H1 (cell line): ENCODE results near the gene TEX36. TPM values are rescaled to one million over a fixed set of nuclear protein-coding genes. Genes with fewer than 3 reads are reported as not detected.
A peak's percentile ranks its signal among the peaks of the same experiment; 100 is the strongest.

Experiments
- CTCF ChIA-PET: fragments of 300-600 bp; sonication (Branson Sonifier 250); formaldehyde crosslinking; loops from one replicate; lab custom pipeline; 2021; ENCODE audit not compliant: partially characterized antibody; lab: Charles Lee
- POLR2A ChIA-PET: fragments of 300-600 bp; sonication (Branson Sonifier 250); formaldehyde crosslinking; loops from one replicate; lab custom pipeline; 2021; ENCODE audit warnings: inconsistent platforms; ENCODE audit not compliant: partially characterized antibody; lab: Charles Lee
- DNase-seq, 2 experiments: peaks; one replicate each; pipeline versions ENCODE4 v3.0.0 to v3.0.0-alpha.2; 2010 to 2022; ENCODE audit warnings: low spot score in 2 of 2, low read depth in 1 of 2, mixed read lengths in 1 of 2
- FAIRE-seq: peaks from 2 replicates; lab custom pipeline; 2011; peaks lifted over from hg19 to GRCh38; lab: Jason Lieb, UNC
- H2AFZ ChIP-seq: 2 replicates; pipeline ENCODE4 v1.8.1; 2012; ENCODE audit warnings: low read length, inconsistent platforms
- H2AK5ac ChIP-seq: 2 replicates; pipeline ENCODE4 v1.6.1; 2013; ENCODE audit warnings: low read depth, low read length
- H2BK120ac ChIP-seq: replicated peaks from 2 replicates; pipeline ENCODE3; 2013; ENCODE audit warnings: low read depth, low read length, inconsistent platforms
- H2BK12ac ChIP-seq: 2 replicates; pipeline ENCODE4 v1.6.1; 2013; ENCODE audit warnings: low read depth, low read length
- H2BK15ac ChIP-seq: 2 replicates; pipeline ENCODE4 v1.6.1; 2013; ENCODE audit warnings: low read length
- H2BK20ac ChIP-seq: 2 replicates; pipeline ENCODE4 v1.6.1; 2013; ENCODE audit warnings: low read length
- H2BK5ac ChIP-seq: 2 replicates; pipeline ENCODE4 v1.6.1; 2013; ENCODE audit warnings: low read depth, low read length
- H3K14ac ChIP-seq: 2 replicates; pipeline ENCODE4 v1.6.1; 2013; ENCODE audit warnings: inconsistent platforms; ENCODE audit not compliant: insufficient read length
- H3K18ac ChIP-seq: 2 replicates; pipeline ENCODE4 v1.6.1; 2013; ENCODE audit warnings: low read length; ENCODE audit errors: extremely low read depth
- H3K23ac ChIP-seq: 2 replicates; pipeline ENCODE4 v1.6.1; 2013; ENCODE audit warnings: inconsistent platforms; ENCODE audit not compliant: insufficient read length
- H3K23me2 ChIP-seq: 2 replicates; pipeline ENCODE4 v1.6.1; 2013; ENCODE audit warnings: low read depth, low read length
- H3K27ac ChIP-seq: 2 replicates; pipeline ENCODE4 v1.6.1; 2011; ENCODE audit warnings: low read depth, low read length, inconsistent platforms
- H3K27me3 ChIP-seq, 4 experiments: replicated peaks in 1 of 4; 1 replicate in 1 of 4; 2 replicates in 3 of 4; pipeline versions ENCODE4 v1.6.1 to v1.8.1; 2011 to 2013; ENCODE audit warnings: low read length in 3 of 4, mild to moderate bottlenecking in 3 of 4, inconsistent platforms in 2 of 4, mixed read lengths in 2 of 4, moderate library complexity in 1 of 4; ENCODE audit not compliant: control insufficient read depth in 3 of 4, insufficient read depth in 3 of 4; ENCODE audit errors: extremely low read depth in 1 of 4
- H3K36me3 ChIP-seq, 4 experiments: 2 replicates each; pipeline versions ENCODE4 v1.6.1 to v1.8.1; 2011 to 2013; ENCODE audit warnings: mild to moderate bottlenecking in 4 of 4, low read length in 3 of 4, moderate library complexity in 2 of 4, control low read depth in 1 of 4, inconsistent platforms in 1 of 4; ENCODE audit not compliant: insufficient read depth in 4 of 4, control insufficient read depth in 2 of 4
- H3K4ac ChIP-seq: replicated peaks from 2 replicates; pipeline ENCODE3; 2013; ENCODE audit warnings: low read length, low read depth, mixed read lengths, inconsistent platforms; ENCODE audit not compliant: insufficient read length
- H3K4me1 ChIP-seq, 4 experiments: replicated peaks in 1 of 4; 1 replicate in 1 of 4; 2 replicates in 3 of 4; pipeline versions ENCODE4 v1.6.1 to v1.8.1; 2011 to 2013; ENCODE audit warnings: low read length in 3 of 4, inconsistent platforms in 2 of 4, mixed read lengths in 1 of 4; ENCODE audit not compliant: insufficient read depth in 4 of 4, control insufficient read depth in 3 of 4
- H3K4me2 ChIP-seq, 2 experiments: 2 replicates each; pipeline versions ENCODE4 v1.6.1 to v1.8.1; 2011 to 2013; ENCODE audit warnings: low read depth in 2 of 2, low read length in 2 of 2, control low read depth in 1 of 2, inconsistent platforms in 1 of 2, mild to moderate bottlenecking in 1 of 2; ENCODE audit not compliant: insufficient read depth in 1 of 2
- H3K4me3 ChIP-seq, 4 experiments: fragments of 200-600, 300-600 bp in 1 of 4; sonication (generic), shearing (Covaris generic), sonication (Bioruptor Twin) in 1 of 4; 2 replicates each; pipeline versions ENCODE4 v1.5.1 to v1.8.1; 2011 to 2016; ENCODE audit warnings: low read length in 4 of 4, low read depth in 3 of 4, control low read depth in 2 of 4, inconsistent platforms in 2 of 4, mild to moderate bottlenecking in 2 of 4, mixed read lengths in 1 of 4, moderate library complexity in 1 of 4; ENCODE audit not compliant: insufficient read depth in 2 of 4; ENCODE audit errors: extremely low read depth in 1 of 4
- H3K56ac ChIP-seq: replicated peaks from 2 replicates; pipeline ENCODE3; 2013; ENCODE audit warnings: low read depth, mild to moderate bottlenecking, mixed read lengths, low read length, inconsistent platforms; ENCODE audit not compliant: insufficient read length
- H3K79me1 ChIP-seq: 2 replicates; pipeline ENCODE4 v1.6.1; 2013; ENCODE audit warnings: low read depth, low read length, control low read depth
- H3K79me2 ChIP-seq, 2 experiments: 2 replicates each; pipeline versions ENCODE4 v1.6.1 to v1.8.1; 2012 to 2013; ENCODE audit warnings: low read length in 2 of 2, mild to moderate bottlenecking in 2 of 2, inconsistent platforms in 1 of 2; ENCODE audit not compliant: insufficient read depth in 2 of 2, control insufficient read depth in 1 of 2
- H3K9ac ChIP-seq, 4 experiments: replicated peaks in 1 of 4; 1 replicate in 1 of 4; 2 replicates in 3 of 4; pipeline versions ENCODE4 v1.6.1 to v1.8.1; 2011 to 2013; ENCODE audit warnings: low read depth in 3 of 4, low read length in 3 of 4, control low read depth in 2 of 4, mild to moderate bottlenecking in 2 of 4, moderate library complexity in 2 of 4, inconsistent platforms in 1 of 4; ENCODE audit errors: extremely low read depth in 1 of 4
- H3K9me3 ChIP-seq, 2 experiments: 2 replicates each; pipeline versions ENCODE4 v1.6.1 to v1.8.1; 2012 to 2013; ENCODE audit warnings: mild to moderate bottlenecking in 2 of 2, moderate library complexity in 2 of 2, control low read depth in 1 of 2, inconsistent platforms in 1 of 2, low read depth in 1 of 2, low read length in 1 of 2, mixed read lengths in 1 of 2; ENCODE audit not compliant: insufficient read depth in 2 of 2
- H4K20me1 ChIP-seq, 2 experiments: replicated peaks in 1 of 2; 2 replicates each; pipeline versions ENCODE3 to v1.8.1; 2011 to 2013; ENCODE audit warnings: inconsistent platforms in 2 of 2, low read length in 2 of 2, mild to moderate bottlenecking in 1 of 2; ENCODE audit not compliant: insufficient read depth in 2 of 2, control insufficient read depth in 1 of 2
- H4K5ac ChIP-seq: 2 replicates; pipeline ENCODE4 v1.6.1; 2013; ENCODE audit warnings: low read length, low read depth, mixed read lengths, inconsistent platforms; ENCODE audit not compliant: insufficient read length
- H4K8ac ChIP-seq: 2 replicates; pipeline ENCODE4 v1.8.0; 2013; ENCODE audit warnings: mild to moderate bottlenecking, moderate library complexity, low read length, inconsistent platforms; ENCODE audit not compliant: insufficient read depth; ENCODE audit errors: extremely low read depth
- H4K91ac ChIP-seq: replicated peaks from 2 replicates; pipeline ENCODE3; 2013; ENCODE audit warnings: low read length, mixed read lengths, inconsistent platforms; ENCODE audit not compliant: insufficient read length
- CTCF ChIP-seq, 3 experiments: IDR thresholded peaks; 1 replicate in 2 of 3; 2 replicates in 1 of 3; pipeline versions ENCODE4 v1.5.1 to v1.6.1; 2011; ENCODE audit warnings: low read length in 3 of 3, mild to moderate bottlenecking in 3 of 3, inconsistent platforms in 2 of 3, low read depth in 1 of 3, moderate library complexity in 1 of 3; ENCODE audit not compliant: insufficient read depth in 1 of 3; ENCODE audit errors: control extremely low read depth in 1 of 3
- KDM5A ChIP-seq: fragments of 200-600 bp; IDR thresholded peaks from 2 replicates; pipeline ENCODE4 v1.7.1; 2012; ENCODE audit warnings: mild to moderate bottlenecking, low read length, inconsistent platforms, mixed read lengths
- RAD21 ChIP-seq, 2 experiments: IDR thresholded peaks in 1 of 2; conservative IDR thresholded peaks in 1 of 2; 2 replicates each; pipeline ENCODE4 v1.6.1; 2011; ENCODE audit warnings: low read depth in 2 of 2, low read length in 2 of 2, improper control_type of control experiment in 1 of 2, inconsistent platforms in 1 of 2, mild to moderate bottlenecking in 1 of 2, moderate library complexity in 1 of 2
- WGBS, 2 experiments: shearing (Covaris generic) in 1 of 2; methylation state at CpG; one replicate each; pipeline versions ENCODE4 v1.1.6 to v1.1.7; 2013 to 2015; ENCODE audit warnings: low lambda C conversion rate in 2 of 2, mixed read lengths in 2 of 2, inconsistent platforms in 1 of 2, low coverage in 1 of 2, missing lambda C conversion rate in 1 of 2; ENCODE audit not compliant: insufficient replicate concordance in 2 of 2, insufficient coverage in 1 of 2, insufficient read length in 1 of 2; ENCODE audit errors: extremely low coverage in 1 of 2, missing lambda C conversion rate in 1 of 2; 5-methylcytosine and 5-hydroxymethylcytosine counted together
- polyA plus RNA-seq, 7 experiments: library from polyadenylated mRNA; depleted of rRNA in 3 of 7; stranded (reverse) in 5 of 7; unstranded in 2 of 7; fragments of >200 nt in 5 of 7; fragments of 200-250 nt in 2 of 7; gene quantifications; 1 replicate in 5 of 7; 2 replicates in 1 of 7; 4 replicates in 1 of 7; pipeline versions ENCODE4 v1.2.1 to v1.2.3, GENCODE V29; 2011 to 2013; ENCODE audit warnings: missing spikeins in 2 of 7, mixed read lengths in 2 of 7
- total RNA-seq: library from RNA; stranded (reverse); fragmentation: NEBNext Ultra II Directional; extraction: Animal tissue kit (Norgen Biotek cat#: 25700); gene quantifications from 2 replicates; pipeline ENCODE4 v1.2.1, GENCODE V29; 2021

The TEX36 gene
- total and polyA plus RNA-seq, 2 of the 8 experiments (the other 6 are each of a cell fraction or from before 2014, with no cell fraction given), result not detected

- Histone ChIP-seq H3K56ac (no peak overlapping the region), H3K4me3 (no peak overlapping the region), H2BK15ac (no peak overlapping the region), H4K91ac (no peak overlapping the region), H2BK20ac (no peak overlapping the region), H3K36me3 (no peaks in the 10 kb centered on the region), H2AK5ac (no peak overlapping the region), H2BK120ac (no peak overlapping the region), H3K18ac (no peak overlapping the region), H4K8ac (no peak overlapping the region), H3K4me2 (no peak overlapping the region), H3K27me3 (no peaks in the 10 kb centered on the region), H3K9ac (no peak overlapping the region), H3K27ac (no peak overlapping the region), H3K14ac (no peak overlapping the region), H2BK12ac (no peak overlapping the region), H3K4me1 (peaks cover 2 to 3% (median 3%) of the 10 kb centered on the region in 4 experiments; a peak in 3 of 7 replicates), H3K79me1 (no peaks in the 10 kb centered on the region), H3K4ac (no peak overlapping the region), H4K5ac (no peak overlapping the region), H2BK5ac (no peak overlapping the region), H3K9me3 (no peaks in the 10 kb centered on the region), H2AFZ (0 out of 2 replicates have a peak overlapping the region, but pooled peaks have one; percentile 46), H3K23ac (no peak overlapping the region), H3K23me2 (no peaks in the 10 kb centered on the region), H3K79me2 (no peaks in the 10 kb centered on the region), H4K20me1 (no peaks in the 10 kb centered on the region)
- TF ChIP-seq CTCF (IDR thresholded peaks at IDR 0.05; ENCODE audit: control extremely low read depth in 1 of 3, insufficient read depth in 1 of 3, low read depth in 1 of 3, low read length in 3 of 3), result peak in 1 of 3 experiments; percentile 8; a peak in 1 of 4 replicates
- TF ChIP-seq KDM5A, result no peak
- peak in 1 of 2 experiments; percentile 32; a peak in 2 of 4 replicates for TF ChIP-seq RAD21 (IDR thresholded peaks at IDR 0.05 in 1 of 2, conservative IDR thresholded peaks at IDR 0.05 in 1 of 2; ENCODE audit: low read depth in 2 of 2, low read length in 2 of 2)
- WGBS, 2 experiments, result 60% methylated on average over 1 of the region's 1 CpG; no CpG with 5 or more reads in 1 of the 2 experiments
- ChIA-PET CTCF (interaction anchor here (0.5 to 0.6 kb wide), 2 partner anchors 32 to 1515 kb away, joined by 3 to 5 read pairs; no protein-coding TSS in a partner anchor), POLR2A (no interaction called here)
- no peak for DNase-seq
- FAIRE-seq, result no peak
Measured at GRCh38 chr10:125640653-125641052, 42.3 kb downstream of the TEX36 start.
